ENCODE results near the gene PROS1. TPM values are rescaled to one million over a fixed set of nuclear protein-coding genes. Genes with fewer than 3 reads are reported as not detected.

Gene PROS1
- not detected for total RNA-seq
- polyA plus RNA-seq (2013, experiment 1 of 2) = 0.04 TPM
- polyA plus RNA-seq (2013, experiment 2 of 2) = 0.64 TPM
- total RNA-seq = 0 to 3.5 (median 0.16) reads per million in 172 experiments

GRCh38 chr3:93973131-93974126 is at the start of gene PROS1:
Gene PROS1 (minus strand): TSS chr3:93973896. CDS start chr3:93973749, 147 bp downstream.
- Mint-ChIP-seq H3K36me3 (ENCODE audit: low read depth) (no peaks in the 10 kb centered on the region), H3K4me3 (peak within 1 kb of the TSS; percentile 81), H3K4me1 (ENCODE audit: low read depth) (peaks cover 17% of the 10 kb centered on the region), H3K27me3 (peaks cover 18% of the 10 kb centered on the region), H3K27ac (no peak within 1 kb of the TSS), H3K9me3 (no peaks in the 10 kb centered on the region)
- Histone ChIP-seq H3K4me1 (ENCODE audit: insufficient read depth, low read length) (peaks cover 10% of the 10 kb centered on the region), H3K36me3 (ENCODE audit: insufficient read depth, low read length) (no peaks in the 10 kb centered on the region), H3K9me3 (ENCODE audit: control insufficient read depth in 1 of 2, insufficient read depth in 1 of 2, low read length in 2 of 2) (no peaks in the 10 kb centered on the region), H3K27ac (ENCODE audit: low read depth in 1 of 2, low read length in 2 of 2) (no peak within 1 kb of the TSS), H3K4me3 (ENCODE audit: low read length) (peak within 1 kb of the TSS; percentile 52), H3K27me3 (ENCODE audit: control insufficient read depth in 1 of 2, insufficient read depth in 2 of 2, low read length in 2 of 2) (peaks cover 3 to 11% of the 10 kb centered on the region in 2 experiments)
- ATAC-seq (ENCODE audit: poor library complexity) = peak; percentile 90
- ChIA-PET CTCF (interaction anchor here (1.1 kb wide), 1 partner anchor 96 kb away, joined by 3 read pairs; no protein-coding TSS in a partner anchor), POLR2A (interaction anchor here (1.2 kb wide), 1 partner anchor 89 kb away, joined by 4 read pairs; the partner anchor contains the start of genes DHFR2 and NSUN3)
- intact Hi-C loops (cut with DNase I, micrococcal nuclease) = no loop called here
- no peak for TF ChIP-seq CTCF (IDR thresholded peaks at IDR 0.05)
- peak in 12 of 14 experiments; percentile 11 to 70 (median 34) for DNase-seq

GRCh38 chr3:94020293-94020692 is 46.6 kb upstream of the PROS1 start:
- H3K4me1 Mint-ChIP-seq (ENCODE audit: low read depth) = peaks cover under 1% of the 10 kb centered on the region
- Histone ChIP-seq H3K4me1 (ENCODE audit: insufficient read depth, low read length) (no peaks in the 10 kb centered on the region), H3K27ac (ENCODE audit: low read depth in 1 of 2, low read length in 2 of 2) (no peak overlapping the region), H3K36me3 (ENCODE audit: insufficient read depth, low read length) (no peaks in the 10 kb centered on the region), H3K9me3 (ENCODE audit: control insufficient read depth in 1 of 2, insufficient read depth in 1 of 2, low read length in 2 of 2) (no peaks in the 10 kb centered on the region), H3K4me3 (ENCODE audit: low read length) (no peak overlapping the region), H3K27me3 (ENCODE audit: control insufficient read depth in 1 of 2, insufficient read depth in 2 of 2, low read length in 2 of 2) (no peaks in the 10 kb centered on the region)
- ChIA-PET CTCF (no interaction called here), POLR2A (no interaction called here)
- no peak for TF ChIP-seq CTCF (IDR thresholded peaks at IDR 0.05)
- intact Hi-C loops (cut with DNase I, micrococcal nuclease) = no loop called here
- H3K27ac Mint-ChIP-seq = no peak overlapping the region
- DNase-seq = no peak
- H3K36me3 Mint-ChIP-seq (ENCODE audit: low read depth) = no peaks in the 10 kb centered on the region
- ATAC-seq (ENCODE audit: poor library complexity) = no peak
- H3K9me3 Mint-ChIP-seq = no peaks in the 10 kb centered on the region
- no peaks in the 10 kb centered on the region for H3K27me3 Mint-ChIP-seq
- H3K4me3 Mint-ChIP-seq = no peak overlapping the region

- Histone ChIP-seq H3K27ac (ENCODE audit: low read depth in 1 of 2, low read length in 2 of 2) (no peak overlapping the region), H3K27me3 (ENCODE audit: control insufficient read depth in 1 of 2, insufficient read depth in 2 of 2, low read length in 2 of 2) (no peaks in the 10 kb centered on the region), H3K4me1 (ENCODE audit: insufficient read depth, low read length) (no peaks in the 10 kb centered on the region), H3K4me3 (ENCODE audit: low read length) (no peak overlapping the region), H3K36me3 (ENCODE audit: insufficient read depth, low read length) (no peaks in the 10 kb centered on the region), H3K9me3 (ENCODE audit: control insufficient read depth in 1 of 2, insufficient read depth in 1 of 2, low read length in 2 of 2) (no peaks in the 10 kb centered on the region)
- DNase-seq (no peak), ATAC-seq (ENCODE audit: poor library complexity) (no peak)
- H3K9me3 Mint-ChIP-seq = no peaks in the 10 kb centered on the region
- TF ChIP-seq CTCF (IDR thresholded peaks at IDR 0.05) = no peak
- no peak overlapping the region for H3K27ac Mint-ChIP-seq
- H3K4me1 Mint-ChIP-seq (ENCODE audit: low read depth) = peaks cover 7% of the 10 kb centered on the region
- no peaks in the 10 kb centered on the region for H3K36me3 Mint-ChIP-seq (ENCODE audit: low read depth)
- ChIA-PET CTCF (no interaction called here), POLR2A (no interaction called here)
- no peaks in the 10 kb centered on the region for H3K27me3 Mint-ChIP-seq
- intact Hi-C loops (cut with DNase I, micrococcal nuclease) = no loop called here
- no peak overlapping the region for H3K4me3 Mint-ChIP-seq
Measured at GRCh38 chr3:94019659-94020058, 46.0 kb upstream of the PROS1 start.
